Esophagus muscularis mucosa (tissue), 3 donors: ENCODE data around the gene GPR4.

Source experiments
- CTCF ChIP-seq, 3 experiments: fragments of 200-600 bp in 2 of 3; fragments of 450-650 bp in 1 of 3; sonication (generic) in 2 of 3; IDR thresholded peaks; one replicate each; pipeline ENCODE4 v1.5.1; 2017 to 2019; ENCODE audit warnings: antibody characterized with exemption in 3 of 3, mild to moderate bottlenecking in 2 of 3, moderate library complexity in 1 of 3
- POLR2AphosphoS5 ChIP-seq, 2 donors: sonication (generic); formaldehyde crosslinking; IDR thresholded peaks; one replicate each; pipeline ENCODE4 v1.6.1; 2017; ENCODE audit warnings: antibody characterized with exemption in 2 of 2

- TF ChIP-seq CTCF (IDR thresholded peaks at IDR 0.05) (no peak), POLR2AphosphoS5 (IDR thresholded peaks at IDR 0.05) (no peak)
Observed at GRCh38 chr19:45623984-45624383, 22.0 kb upstream of the GPR4 start.
